Measurements from ENCODE around the gene TIMM22. TPM values are rescaled to one million over a fixed set of nuclear protein-coding genes. Genes with fewer than 3 reads are reported as not detected.
"Not testable (repeated sequence)": the region's sequence is repeated elsewhere in the genome, so short reads cannot be mapped to it uniquely, and the experiment has no call there.

The TIMM22 gene
- total RNA-seq, result 10 to 100 TPM in 2 of 6 donors, 1 to 10 TPM in 4; 6.3 to 13.5 (median 8.9) TPM

DNA sequence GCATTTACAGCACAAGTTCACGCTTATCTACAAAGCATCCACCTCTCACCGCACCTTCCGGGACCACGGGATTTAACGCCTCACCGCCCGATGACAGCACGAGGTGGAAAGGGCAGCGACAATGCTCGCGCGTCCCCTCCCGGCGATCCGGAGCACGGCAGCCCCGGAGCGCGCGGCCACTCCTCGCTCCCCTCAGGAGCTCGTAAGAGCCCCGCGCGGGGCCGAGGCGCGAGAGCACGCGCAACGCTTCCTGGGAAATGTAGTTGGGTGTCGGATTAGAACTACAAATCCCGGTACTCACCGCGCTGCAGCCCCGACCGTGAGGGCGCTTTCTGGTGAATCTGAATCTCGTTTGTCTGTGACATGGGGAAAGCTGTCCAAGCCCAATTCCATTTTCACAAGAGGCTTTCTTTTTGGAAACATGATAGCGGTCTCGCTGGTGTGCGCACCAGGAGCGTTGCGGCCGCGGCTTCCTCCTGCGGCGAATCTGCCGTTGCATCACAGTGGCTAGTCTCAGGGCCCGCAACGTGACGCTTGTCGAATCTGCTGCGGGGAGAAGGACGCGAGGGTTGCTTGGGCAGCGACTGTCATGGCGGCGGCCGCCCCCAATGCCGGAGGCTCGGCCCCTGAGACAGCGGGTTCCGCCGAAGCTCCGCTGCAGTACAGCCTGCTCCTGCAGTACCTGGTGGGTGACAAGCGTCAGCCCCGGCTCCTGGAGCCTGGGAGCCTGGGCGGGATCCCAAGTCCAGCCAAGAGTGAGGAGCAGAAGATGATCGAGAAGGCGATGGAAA lies at the start of gene TIMM22:
TSS of gene TIMM22 (plus strand) at position 576 of the 791 bp plus-strand sequence. CDS start at position 590, 14 bp downstream.
- 1% methylated on average over 26 to 49 of the region's 71 CpGs for WGBS, 2 donors
- DNase-seq (peak; percentile 93 to 98), ATAC-seq (ENCODE audit: low FRiP score in 2 of 2) (peak; percentile 98 to 99)
- no peaks in the 10 kb centered on the region for H3K9me3 ChIP-seq
- H3K36me3 ChIP-seq, result peaks cover 4 to 23% (median 15%) of the 10 kb centered on the region in 4 donors
- peak within 1 kb of the TSS; percentile 85 to 100 (median 95) for H3K4me3 ChIP-seq
- H3K4me1 ChIP-seq, result peaks cover 31 to 49% (median 33%) of the 10 kb centered on the region in 4 donors
- H3K27me3 ChIP-seq, result no peaks in the 10 kb centered on the region
- peak; percentile 83 to 89 for TF ChIP-seq POLR2AphosphoS5 (IDR thresholded peaks at IDR 0.05)
- TF ChIP-seq EP300 (IDR thresholded peaks at IDR 0.05), result peak in 1 of 4 donors; percentile 53
- peak in 3 of 4 donors; percentile 53 to 87 (median 57) for TF ChIP-seq POLR2A (IDR thresholded peaks at IDR 0.05)
- TF ChIP-seq, protein P1, sequence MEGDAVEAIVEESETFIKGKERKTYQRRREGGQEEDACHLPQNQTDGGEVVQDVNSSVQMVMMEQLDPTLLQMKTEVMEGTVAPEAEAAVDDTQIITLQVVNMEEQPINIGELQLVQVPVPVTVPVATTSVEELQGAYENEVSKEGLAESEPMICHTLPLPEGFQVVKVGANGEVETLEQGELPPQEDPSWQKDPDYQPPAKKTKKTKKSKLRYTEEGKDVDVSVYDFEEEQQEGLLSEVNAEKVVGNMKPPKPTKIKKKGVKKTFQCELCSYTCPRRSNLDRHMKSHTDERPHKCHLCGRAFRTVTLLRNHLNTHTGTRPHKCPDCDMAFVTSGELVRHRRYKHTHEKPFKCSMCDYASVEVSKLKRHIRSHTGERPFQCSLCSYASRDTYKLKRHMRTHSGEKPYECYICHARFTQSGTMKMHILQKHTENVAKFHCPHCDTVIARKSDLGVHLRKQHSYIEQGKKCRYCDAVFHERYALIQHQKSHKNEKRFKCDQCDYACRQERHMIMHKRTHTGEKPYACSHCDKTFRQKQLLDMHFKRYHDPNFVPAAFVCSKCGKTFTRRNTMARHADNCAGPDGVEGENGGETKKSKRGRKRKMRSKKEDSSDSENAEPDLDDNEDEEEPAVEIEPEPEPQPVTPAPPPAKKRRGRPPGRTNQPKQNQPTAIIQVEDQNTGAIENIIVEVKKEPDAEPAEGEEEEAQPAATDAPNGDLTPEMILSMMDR (IDR thresholded peaks at IDR 0.05), result peak; percentile 95 to 98 (median 97)
- H3K27ac ChIP-seq, result peak within 1 kb of the TSS; percentile 83 to 90 (median 88)

DNA sequence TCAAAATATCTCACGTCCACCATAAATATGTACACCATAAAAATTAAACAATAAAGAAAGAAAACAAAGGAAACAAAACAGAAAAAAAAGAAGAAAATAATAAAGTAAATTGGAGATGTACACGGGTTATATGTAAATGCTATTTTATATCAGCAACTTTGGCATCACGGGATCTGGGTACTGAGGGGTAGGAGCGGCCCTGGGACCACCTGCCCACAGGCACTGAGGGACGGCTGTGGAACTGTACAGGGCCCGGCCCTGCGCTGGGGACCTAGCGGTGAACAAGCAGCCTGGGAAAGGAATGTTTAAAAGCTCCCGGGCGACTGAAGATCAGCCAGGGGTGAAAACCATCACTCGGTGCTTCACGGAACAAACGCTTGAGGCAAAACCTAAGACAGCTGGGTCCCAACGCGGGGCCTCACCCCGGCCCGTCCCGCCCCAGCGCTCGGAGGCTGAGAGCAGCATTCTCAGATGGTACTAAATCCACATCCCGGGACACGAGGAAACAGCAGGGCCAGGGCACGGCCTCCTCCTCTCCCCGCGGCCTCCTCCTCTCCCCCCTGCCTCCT lies 48.6 kb upstream of the TIMM22 start:
- Histone ChIP-seq H3K9me3 (no peaks in the 10 kb centered on the region), H3K4me1 (peaks cover 5 to 9% (median 8%) of the 10 kb centered on the region in 4 donors), H3K27ac (no peak overlapping the region), H3K27me3 (no peaks in the 10 kb centered on the region), H3K36me3 (peaks cover 0 to 6% (median 0%) of the 10 kb centered on the region in 4 donors), H3K4me3 (no peak overlapping the region)
- peak in 1 of 2 donors; percentile 72 for DNase-seq
- ATAC-seq (ENCODE audit: low FRiP score in 2 of 2), result no peak
- 89 to 90% methylated on average over 19 to 25 of the region's 25 CpGs for WGBS, 2 donors
- TF ChIP-seq EP300 (IDR thresholded peaks at IDR 0.05) (no peak), POLR2AphosphoS5 (IDR thresholded peaks at IDR 0.05) (no peak), POLR2A (IDR thresholded peaks at IDR 0.05) (no peak)
- TF ChIP-seq, protein P1 (IDR thresholded peaks at IDR 0.05), result no peak

DNA sequence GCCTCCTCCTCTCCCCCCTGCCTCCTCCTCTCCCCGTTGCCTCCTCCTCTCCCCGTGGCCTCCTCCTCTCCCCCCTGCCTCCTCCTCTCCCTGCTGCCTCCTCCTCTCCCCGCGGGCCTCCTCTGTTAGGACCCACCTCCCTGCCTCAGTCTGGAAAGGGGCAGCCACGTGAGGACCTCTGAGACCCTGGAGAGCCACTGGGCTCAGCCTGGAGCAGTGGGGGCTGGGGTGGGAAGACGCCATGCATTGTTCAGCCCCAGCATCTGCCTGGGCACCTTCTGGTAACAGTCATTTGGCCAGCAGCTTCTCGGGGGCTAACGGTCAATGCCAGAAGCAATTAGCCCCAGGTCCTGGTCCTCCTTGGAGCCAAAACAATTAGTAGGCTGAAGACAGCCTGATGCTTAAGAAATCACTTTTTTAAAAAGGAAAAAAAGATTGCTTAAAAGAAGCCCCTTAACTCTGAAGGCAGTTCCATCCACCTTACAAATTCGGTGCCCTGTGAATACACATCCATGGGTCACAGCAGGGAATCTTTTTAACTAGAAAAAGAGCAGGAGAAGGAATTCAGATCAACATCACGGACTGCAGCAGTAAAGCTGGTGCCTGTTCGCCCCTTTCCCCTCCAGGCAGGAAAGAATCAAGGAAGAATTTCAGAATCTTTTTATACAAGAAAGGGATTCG lies 47.2 kb upstream of the TIMM22 start:
- H3K9me3 ChIP-seq, result no peaks in the 10 kb centered on the region
- peaks cover 5 to 10% (median 8%) of the 10 kb centered on the region in 4 donors for H3K4me1 ChIP-seq
- H3K27ac ChIP-seq, result peak overlapping the region in 2 of 4 donors; percentile 26 to 53
- ATAC-seq (ENCODE audit: low FRiP score in 2 of 2), result no peak
- WGBS, 2 donors, result 73 to 75% methylated on average over 10 to 11 of the region's 12 CpGs
- no peaks in the 10 kb centered on the region for H3K27me3 ChIP-seq
- H3K4me3 ChIP-seq, result no peak overlapping the region
- TF ChIP-seq POLR2AphosphoS5 (IDR thresholded peaks at IDR 0.05) (no peak), POLR2A (IDR thresholded peaks at IDR 0.05) (no peak), EP300 (IDR thresholded peaks at IDR 0.05) (no peak)
- TF ChIP-seq, protein P1 (IDR thresholded peaks at IDR 0.05), result no peak
- no peak for DNase-seq
- H3K36me3 ChIP-seq, result peaks cover 0 to 6% (median 0%) of the 10 kb centered on the region in 4 donors

DNA sequence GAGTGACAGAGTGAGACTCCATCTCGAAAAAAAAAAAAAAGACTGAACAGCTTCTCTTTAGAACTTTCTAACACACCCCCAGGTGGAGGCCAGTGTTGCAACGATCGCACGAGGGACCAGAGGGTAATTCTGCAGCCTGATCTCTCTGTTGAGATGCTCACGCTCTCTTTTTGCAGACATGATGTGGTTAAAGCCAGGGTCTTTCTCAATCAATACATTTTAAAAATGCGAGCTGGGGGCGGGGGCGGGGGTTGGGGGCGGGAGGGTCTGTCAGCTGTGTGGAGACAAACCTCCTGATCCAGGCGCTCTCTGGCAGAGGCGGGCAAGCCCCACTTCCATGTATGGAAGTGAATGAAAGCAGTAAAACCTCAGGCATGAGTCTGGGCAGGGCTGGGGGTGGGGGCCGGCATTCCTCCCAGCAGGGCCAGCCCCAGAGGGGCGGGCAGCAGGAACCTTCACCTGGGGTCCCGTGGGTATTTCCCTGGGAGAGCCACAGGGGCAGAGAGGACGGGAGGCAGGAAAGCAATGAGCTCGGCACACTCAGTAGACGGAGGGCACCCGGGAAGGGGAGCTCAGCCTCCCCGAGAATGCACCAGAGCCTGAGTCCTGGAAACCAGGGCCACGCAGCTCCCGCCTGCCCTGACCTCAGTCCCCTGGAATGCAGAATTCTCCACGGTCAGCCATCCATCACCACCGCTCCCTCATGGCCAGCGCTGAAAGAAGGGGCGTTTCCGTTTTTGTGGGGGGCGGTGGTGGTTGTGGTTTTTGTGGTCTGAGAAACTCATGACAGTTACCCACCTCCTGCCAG lies 45.4 kb upstream of the TIMM22 start:
- Histone ChIP-seq H3K4me3 (no peak overlapping the region), H3K4me1 (peaks cover 5 to 12% (median 8%) of the 10 kb centered on the region in 4 donors), H3K9me3 (no peaks in the 10 kb centered on the region), H3K27me3 (no peaks in the 10 kb centered on the region), H3K27ac (peak overlapping the region; percentile 1 to 53 (median 32)), H3K36me3 (peaks cover 0 to 4% (median 0%) of the 10 kb centered on the region in 4 donors)
- ATAC-seq (ENCODE audit: low FRiP score in 2 of 2) (peak; percentile 59 to 77), DNase-seq (peak in 1 of 2 donors; percentile 76)
- no peak for TF ChIP-seq POLR2A (IDR thresholded peaks at IDR 0.05)
- TF ChIP-seq EP300 (IDR thresholded peaks at IDR 0.05), result no peak
- WGBS, 2 donors, result 20 to 33% methylated on average over 21 to 24 of the region's 27 CpGs

DNA sequence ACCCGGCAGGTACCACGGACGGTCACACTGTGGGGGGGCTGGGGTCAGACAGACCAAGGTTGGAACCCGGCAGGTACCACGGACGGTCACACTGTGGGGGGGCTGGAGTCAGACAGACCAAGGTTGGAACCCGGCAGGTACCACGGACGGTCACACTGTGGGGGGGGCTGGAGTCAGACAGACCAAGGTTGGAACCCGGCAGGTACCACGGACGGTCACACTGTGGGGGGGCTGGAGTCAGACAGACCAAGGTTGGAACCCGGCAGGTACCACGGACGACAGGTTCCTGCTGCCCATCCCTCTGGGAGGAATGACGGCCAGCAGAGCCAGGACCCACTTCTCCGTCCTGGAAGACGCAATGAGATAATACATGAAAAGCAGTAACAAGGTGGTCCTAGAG lies 44.3 kb upstream of the TIMM22 start:
- ATAC-seq (ENCODE audit: low FRiP score in 2 of 2), result not testable (repeated sequence)
- 95 to 97% methylated on average over 12 to 15 of the region's 18 CpGs for WGBS, 2 donors

More for the DNA sequence above, 44.3 kb upstream of the TIMM22 start:
- not testable (repeated sequence) for DNase-seq, H3K4me3 ChIP-seq, H3K27me3 ChIP-seq, H3K9me3 ChIP-seq, H3K36me3 ChIP-seq, H3K27ac ChIP-seq
- peaks cover 5 to 12% (median 8%) of the 10 kb centered on the region in 4 donors for H3K4me1 ChIP-seq

All from upper lobe of left lung (tissue), 6 donors.